Stimulated activated CD8-positive, alpha-beta memory T cell treated with anti-CD3 and anti-CD28 coated beads, Interleukin-2, amount 100 ng/mL, for 1 hour (primary cell): ENCODE results near the gene GAPDHS.
A peak's percentile ranks its signal among the peaks of the same experiment; 100 is the strongest.

Experiments used
- DNase-seq, 2 donors: peaks; one replicate each; pipeline ENCODE4 v3.0.0-alpha.2; 2020; ENCODE audit warnings: low read depth in 2 of 2

Gene GAPDHS

GRCh38 chr19:35539850-35540249, 6.6 kb downstream of the GAPDHS start:
- no peak for DNase-seq

GRCh38 chr19:35540356-35540927, 7.2 kb downstream of the GAPDHS start:
- no peak for DNase-seq

GRCh38 chr19:35542209-35542608, 9.0 kb downstream of the GAPDHS start:
- no peak for DNase-seq

- no peak for DNase-seq
These were observed 10.2 kb downstream of the GAPDHS start for GRCh38 chr19:35543280-35544109.

GRCh38 chr19:35544110-35544802, 11.0 kb downstream of the GAPDHS start:
- DNase-seq, result no peak

GRCh38 chr19:35545001-35545854, 12.0 kb downstream of the GAPDHS start, which contains the start of gene TMEM147:
TSS of gene TMEM147 (plus strand) at chr19:35545626. CDS start at chr19:35545740, 114 bp downstream.
- peak; percentile 57 to 59 for DNase-seq

GRCh38 chr19:35545855-35546381, 12.7 kb downstream of the GAPDHS start:
- DNase-seq, result peak; percentile 8 to 14

- DNase-seq, result no peak
These were observed 13.3 kb downstream of the GAPDHS start for GRCh38 chr19:35546532-35546931.

GRCh38 chr19:35549174-35549788, 16.0 kb downstream of the GAPDHS start:
- DNase-seq, result peak; percentile 6 to 33

GRCh38 chr19:35549879-35550523, 16.7 kb downstream of the GAPDHS start:
- DNase-seq, result no peak

- no peak for DNase-seq
These were observed 18.0 kb downstream of the GAPDHS start for GRCh38 chr19:35551091-35551810.

- no peak for DNase-seq
These were observed 19.5 kb downstream of the GAPDHS start for GRCh38 chr19:35552534-35553384.

- DNase-seq, result no peak
These were observed 20.2 kb downstream of the GAPDHS start for GRCh38 chr19:35553385-35554000.

GRCh38 chr19:35554076-35554475, 20.8 kb downstream of the GAPDHS start:
- DNase-seq, result no peak

GRCh38 chr19:35555301-35556005, 22.2 kb downstream of the GAPDHS start:
- DNase-seq, result no peak

GRCh38 chr19:35556025-35556590, 22.9 kb downstream of the GAPDHS start:
- no peak for DNase-seq

- no peak for DNase-seq
These were observed 23.7 kb downstream of the GAPDHS start for GRCh38 chr19:35556846-35557538.
